DOHH2 (cell line): Measurements from ENCODE around the gene TMEM190.

Experiments used
- H3F3A ChIP-seq: fragments of 200-600 bp; sonication (generic), shearing (Covaris generic); 2 replicates; pipeline ENCODE4 v1.6.0; 2016; ENCODE audit warnings: antibody characterized with exemption, mild to moderate bottlenecking; ENCODE audit not compliant: control insufficient read depth, insufficient read depth
- H3K27ac ChIP-seq: fragments of 200-600 bp; sonication (generic); 2 replicates; pipeline ENCODE4 v1.5.1; 2014; ENCODE audit warnings: low read depth, mild to moderate bottlenecking, low read length, moderate library complexity
- H3K27me3 ChIP-seq: fragments of 200-600 bp; sonication (generic); 2 replicates; pipeline ENCODE4 v1.6.1; 2014; ENCODE audit warnings: mild to moderate bottlenecking, low read length, mixed read lengths; ENCODE audit not compliant: control insufficient read depth
- H3K36me3 ChIP-seq: fragments of 200-600 bp; sonication (generic); 2 replicates; pipeline ENCODE4 v1.6.1; 2014; ENCODE audit warnings: mild to moderate bottlenecking, low read length, moderate library complexity, mixed read lengths; ENCODE audit not compliant: control insufficient read depth
- H3K4me1 ChIP-seq: fragments of 200-600 bp; sonication (generic); 2 replicates; pipeline ENCODE4 v1.6.1; 2014; ENCODE audit warnings: mild to moderate bottlenecking, low read length, mixed read lengths; ENCODE audit not compliant: control insufficient read depth
- H3K4me2 ChIP-seq: fragments of 200-600 bp; sonication (generic); 2 replicates; pipeline ENCODE4 v1.6.0; 2014; ENCODE audit warnings: mild to moderate bottlenecking, low read length, moderate library complexity
- H3K4me3 ChIP-seq: fragments of 200-600 bp; sonication (generic); 2 replicates; pipeline ENCODE4 v1.5.1; 2014; ENCODE audit warnings: mild to moderate bottlenecking, low read length, mixed read lengths
- H3K79me2 ChIP-seq: fragments of 200-600 bp; sonication (generic); 2 replicates; pipeline ENCODE4 v1.6.1; 2014; ENCODE audit warnings: mild to moderate bottlenecking, low read length, mixed read lengths; ENCODE audit not compliant: control insufficient read depth
- H3K9me2 ChIP-seq: fragments of 200-600 bp; sonication (generic); replicated peaks from 2 replicates; pipeline ENCODE4 v1.6.1; 2014; ENCODE audit warnings: mild to moderate bottlenecking, low read length, mixed read lengths; ENCODE audit not compliant: control insufficient read depth
- H3K9me3 ChIP-seq: fragments of 200-600 bp; sonication (generic); 2 replicates; pipeline ENCODE4 v1.6.1; 2014; ENCODE audit warnings: antibody characterized with exemption, low read length, mixed read lengths; ENCODE audit not compliant: control insufficient read depth, insufficient read depth
- H4K20me1 ChIP-seq: fragments of 200-600 bp; sonication (generic); 2 replicates; pipeline ENCODE4 v1.6.0; 2014; ENCODE audit warnings: low read depth, mild to moderate bottlenecking, antibody characterized with exemption, low read length, moderate library complexity; ENCODE audit not compliant: control insufficient read depth, insufficient read depth
- CTCF ChIP-seq: fragments of 200-600 bp; sonication (generic); IDR thresholded peaks from one replicate; pipeline ENCODE4 v1.5.1; 2014; ENCODE audit warnings: antibody characterized with exemption, mild to moderate bottlenecking, low read depth, low read length; ENCODE audit not compliant: poor library complexity, severe bottlenecking
- EZH2phosphoT487 ChIP-seq: fragments of 200-600 bp; sonication (generic); IDR thresholded peaks from 2 replicates; pipeline ENCODE4 v1.6.1; 2017; ENCODE audit warnings: borderline replicate concordance, mild to moderate bottlenecking, antibody characterized with exemption, low read length, moderate library complexity, mixed read lengths

Gene TMEM190

GRCh38 chr19:55423225-55424005 lies 46.8 kb downstream of the TMEM190 start:
- TF ChIP-seq CTCF: no peak
- no peak for TF ChIP-seq EZH2phosphoT487
- no peaks in the 10 kb centered on the region for H3K79me2 ChIP-seq
- no peaks in the 10 kb centered on the region for H3K9me2 ChIP-seq
- 0 out of 2 replicates have a peak, but pooled peaks cover 6% of the 10 kb centered on the region for H3K9me3 ChIP-seq
- no peaks in the 10 kb centered on the region for H4K20me1 ChIP-seq
- H3K36me3 ChIP-seq: no peaks in the 10 kb centered on the region
- peaks cover 3% of the 10 kb centered on the region for H3K4me1 ChIP-seq
- peaks cover 3% of the 10 kb centered on the region; the same call in 1 of the 2 replicates for H3K27me3 ChIP-seq
- no peak overlapping the region for H3K27ac ChIP-seq
- H3K4me3 ChIP-seq: no peak overlapping the region
- no peaks in the 10 kb centered on the region for H3F3A ChIP-seq
- no peak overlapping the region for H3K4me2 ChIP-seq

GRCh38 chr19:55424518-55424917 lies 47.9 kb downstream of the TMEM190 start:
- no peaks in the 10 kb centered on the region for H3K79me2 ChIP-seq
- peaks cover 3% of the 10 kb centered on the region; the same call in 1 of the 2 replicates for H3K27me3 ChIP-seq
- no peaks in the 10 kb centered on the region for H3K36me3 ChIP-seq
- H3F3A ChIP-seq: no peaks in the 10 kb centered on the region
- no peak overlapping the region for H3K4me3 ChIP-seq
- no peak for TF ChIP-seq CTCF
- no peak for TF ChIP-seq EZH2phosphoT487
- H3K9me3 ChIP-seq: 0 out of 2 replicates have a peak, but pooled peaks cover 6% of the 10 kb centered on the region
- peaks cover 3% of the 10 kb centered on the region; the same call in 1 of the 2 replicates for H3K4me1 ChIP-seq
- H4K20me1 ChIP-seq: no peaks in the 10 kb centered on the region
- H3K27ac ChIP-seq: no peak overlapping the region
- no peak overlapping the region for H3K4me2 ChIP-seq
- H3K9me2 ChIP-seq: no peaks in the 10 kb centered on the region

- Histone ChIP-seq H3K79me2 (no peaks in the 10 kb centered on the region), H3K4me3 (no peak overlapping the region)
- TF ChIP-seq CTCF: no peak
- no peak for TF ChIP-seq EZH2phosphoT487
Observed at GRCh38 chr19:55426042-55426441, 49.4 kb downstream of the TMEM190 start.

More at GRCh38 chr19:55426042-55426441, 49.4 kb downstream of the TMEM190 start:
- H3K36me3 ChIP-seq: no peaks in the 10 kb centered on the region
- no peak overlapping the region for H3K27ac ChIP-seq
- H3K9me3 ChIP-seq: no peaks in the 10 kb centered on the region
- no peaks in the 10 kb centered on the region for H3F3A ChIP-seq
- H3K9me2 ChIP-seq: no peaks in the 10 kb centered on the region
- no peaks in the 10 kb centered on the region for H4K20me1 ChIP-seq
- H3K27me3 ChIP-seq: no peaks in the 10 kb centered on the region; the same call in 1 of the 2 replicates
- no peak overlapping the region for H3K4me2 ChIP-seq
- H3K4me1 ChIP-seq: peaks cover 3% of the 10 kb centered on the region; the same call in 1 of the 2 replicates
